Hematopoietic multipotent progenitor cell treated with erythropoietin and hydrocortisone succinate and interleukin-3 and kit ligand, for 17 days (in vitro differentiated cells): ENCODE measurements around the gene ENOX1.

Experiments used
- DNase-seq: peaks from one replicate; pipeline ENCODE4 v3.0.0-alpha.2; 2015; ENCODE audit warnings: low spot score

Gene ENOX1

DNA sequence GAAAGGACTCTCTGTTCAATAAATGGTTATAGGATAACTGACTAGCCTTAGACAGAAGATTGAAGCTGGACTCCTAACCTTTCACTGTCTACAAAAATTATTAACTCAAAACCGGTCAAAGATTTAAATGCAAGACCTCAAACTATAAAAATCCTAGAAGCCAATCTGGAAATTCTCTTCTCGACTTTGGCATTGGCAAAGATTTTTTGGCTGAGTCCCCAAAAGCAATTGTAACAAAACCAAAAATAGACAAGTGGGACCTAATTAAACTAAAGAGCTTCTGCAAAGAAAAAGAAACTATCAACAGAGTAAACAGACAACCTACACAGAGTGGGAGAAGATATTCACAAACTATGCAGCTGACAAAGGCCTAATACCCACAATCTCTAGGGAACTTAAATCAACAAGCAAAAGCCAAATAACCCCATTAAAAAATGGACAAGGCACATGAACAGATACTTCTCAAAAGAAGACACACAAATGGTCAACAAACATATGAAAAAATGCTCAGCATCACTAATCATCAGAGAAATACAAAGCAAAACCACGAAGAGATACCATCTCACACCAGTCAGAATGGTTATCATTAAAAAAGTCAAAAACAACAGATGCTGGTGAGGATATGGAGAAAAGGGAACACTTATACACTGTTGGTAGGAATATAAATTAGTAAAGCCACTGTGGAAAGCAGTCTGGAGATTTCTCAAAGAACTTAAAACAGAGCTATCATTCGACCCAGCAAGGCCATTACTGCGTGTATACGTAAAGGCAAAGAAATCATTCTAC, 497.1 kb downstream of the ENOX1 start:
- no peak for DNase-seq

DNA sequence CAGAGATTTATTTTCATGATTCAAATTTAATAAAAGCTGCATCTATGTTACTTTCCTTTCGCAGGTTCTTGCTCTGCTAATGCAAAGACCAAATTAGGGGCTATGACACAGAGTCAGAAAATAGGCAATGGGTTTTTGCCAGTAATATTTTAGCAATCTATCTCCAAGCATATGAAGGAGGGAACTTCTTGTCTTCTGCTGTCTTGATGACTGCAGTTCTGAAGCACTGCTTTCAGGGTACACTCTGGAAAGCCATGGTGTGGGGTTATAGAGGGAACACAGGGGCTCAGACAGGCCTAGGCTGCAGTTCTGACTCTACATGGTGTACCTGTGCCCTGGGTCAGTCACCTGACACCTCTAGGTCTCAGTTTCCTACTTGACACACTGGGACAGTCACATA, 500.0 kb downstream of the ENOX1 start:
- no peak for DNase-seq

DNA sequence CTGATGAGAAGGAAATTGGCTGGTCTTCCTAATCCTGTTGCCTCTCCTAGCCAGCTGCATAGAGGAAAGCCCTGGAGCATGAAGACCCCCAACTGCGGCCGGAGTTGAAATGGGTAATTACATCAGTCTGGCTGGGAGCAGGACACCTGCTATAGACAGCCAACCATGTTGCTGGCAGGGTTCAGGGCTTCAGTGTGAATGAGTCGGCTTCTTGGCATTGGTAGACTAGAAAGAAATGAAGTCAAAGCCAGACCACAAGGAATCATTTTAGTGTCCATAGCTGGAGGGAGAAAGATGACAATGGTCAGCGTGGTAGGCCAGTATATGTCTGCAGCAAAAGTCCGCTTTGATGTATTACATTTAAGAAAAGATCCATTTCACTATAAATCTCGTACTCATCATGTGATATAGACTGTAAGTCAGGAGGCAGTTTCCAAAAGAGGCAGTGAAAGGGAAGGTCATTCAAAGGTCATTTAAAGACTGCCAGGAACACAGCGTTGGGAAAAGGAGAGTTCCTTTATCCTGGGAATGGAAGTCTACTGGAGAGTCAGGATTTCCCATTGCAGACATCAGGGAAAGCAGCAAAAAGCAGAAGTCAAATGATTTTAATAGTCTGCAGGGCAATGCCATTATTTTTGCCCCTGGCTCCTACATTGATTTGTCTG, 500.7 kb downstream of the ENOX1 start:
- DNase-seq: no peak

DNA sequence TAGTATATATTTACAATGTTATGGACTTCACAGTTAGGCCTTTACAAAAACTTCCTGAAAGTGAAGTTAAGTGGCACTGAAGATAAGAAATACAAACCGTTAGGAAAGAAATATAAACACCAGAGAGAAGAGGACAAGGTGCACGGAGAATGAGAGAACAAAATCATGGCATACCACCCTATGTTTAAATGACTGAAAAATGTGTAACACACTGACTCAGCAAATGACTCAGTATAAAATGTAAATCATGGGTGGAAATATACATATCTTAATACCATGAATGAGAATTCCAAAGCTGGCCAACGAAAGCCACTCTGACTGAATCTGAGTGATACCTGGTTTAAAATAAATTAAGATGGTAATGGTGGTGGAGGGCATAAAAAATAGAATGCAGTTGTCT, 502.6 kb downstream of the ENOX1 start:
- no peak for DNase-seq

DNA sequence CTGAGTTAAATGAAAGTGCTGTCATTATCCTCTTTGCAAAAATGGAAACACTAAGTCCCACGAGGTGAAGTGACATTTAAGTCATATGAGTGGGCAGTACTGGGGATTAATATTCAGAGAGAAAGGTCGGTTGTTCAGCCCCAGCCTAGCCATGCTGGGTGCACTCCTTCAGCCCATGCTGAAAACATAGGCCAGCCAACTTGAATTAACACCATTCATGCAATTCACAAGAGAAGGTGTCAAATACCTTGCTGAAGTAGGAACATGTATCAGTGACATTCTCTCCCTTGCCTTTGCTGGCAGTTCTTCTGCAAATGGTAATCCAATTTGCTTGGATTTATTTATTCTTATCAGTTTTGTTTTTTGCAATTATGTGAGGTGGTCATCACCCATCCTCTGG, 507.1 kb downstream of the ENOX1 start:
- no peak for DNase-seq

DNA sequence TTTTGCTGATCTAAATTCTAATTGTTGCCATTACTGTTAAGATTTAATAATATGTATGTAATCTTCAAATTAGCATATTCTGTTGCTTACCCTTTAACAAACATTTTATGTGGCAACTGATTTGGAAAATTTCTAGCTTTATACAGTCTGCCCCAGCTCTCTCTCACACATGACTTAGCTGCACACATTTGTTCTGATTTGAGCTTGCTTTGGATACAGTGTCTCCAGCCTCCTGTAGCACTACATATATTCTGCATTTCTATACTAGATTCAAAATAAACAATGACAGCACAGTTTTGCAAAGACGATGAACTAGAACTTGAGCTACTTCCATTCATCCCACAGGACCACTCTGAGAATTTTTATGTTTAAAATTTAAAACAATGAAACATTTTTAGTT, 508.6 kb downstream of the ENOX1 start:
- no peak for DNase-seq

DNA sequence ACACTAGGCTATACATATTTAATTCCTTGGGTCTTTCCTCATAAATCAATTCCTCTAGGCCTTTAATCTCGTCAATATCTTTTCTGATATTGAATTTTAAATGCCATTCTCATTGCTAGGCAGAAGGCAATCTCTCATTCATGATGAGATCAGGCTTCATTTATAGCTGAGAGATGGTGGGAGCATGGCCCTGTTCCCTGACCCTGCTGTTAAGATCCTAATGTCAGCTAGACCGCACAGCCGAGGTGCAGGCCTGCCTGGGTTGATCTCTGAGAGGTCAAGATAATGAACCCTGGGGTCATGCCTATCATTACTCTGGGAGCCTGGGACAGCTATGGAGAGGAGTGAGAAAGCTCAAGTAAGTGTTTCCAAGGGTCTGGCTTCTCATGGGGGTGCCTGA, 509.6 kb downstream of the ENOX1 start:
- DNase-seq: no peak

DNA sequence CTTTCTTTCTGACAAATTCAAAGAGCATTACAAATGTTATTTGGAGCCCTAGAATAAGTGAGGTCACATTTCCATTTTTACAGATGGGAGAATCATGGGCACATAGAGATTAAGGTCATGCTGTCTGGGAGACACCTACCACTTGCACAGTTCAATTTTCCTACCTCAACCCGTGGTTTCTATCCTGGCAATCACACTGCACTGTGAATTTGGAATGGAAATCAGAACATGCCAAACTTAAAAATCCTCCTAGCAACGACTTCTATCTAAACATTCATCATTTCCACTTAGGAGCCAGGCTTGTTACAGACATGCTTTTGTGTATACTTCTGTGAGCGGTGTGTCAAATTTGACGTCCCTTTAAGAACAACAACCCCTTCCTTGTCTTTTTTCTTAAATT, 511.9 kb downstream of the ENOX1 start:
- no peak for DNase-seq

DNA sequence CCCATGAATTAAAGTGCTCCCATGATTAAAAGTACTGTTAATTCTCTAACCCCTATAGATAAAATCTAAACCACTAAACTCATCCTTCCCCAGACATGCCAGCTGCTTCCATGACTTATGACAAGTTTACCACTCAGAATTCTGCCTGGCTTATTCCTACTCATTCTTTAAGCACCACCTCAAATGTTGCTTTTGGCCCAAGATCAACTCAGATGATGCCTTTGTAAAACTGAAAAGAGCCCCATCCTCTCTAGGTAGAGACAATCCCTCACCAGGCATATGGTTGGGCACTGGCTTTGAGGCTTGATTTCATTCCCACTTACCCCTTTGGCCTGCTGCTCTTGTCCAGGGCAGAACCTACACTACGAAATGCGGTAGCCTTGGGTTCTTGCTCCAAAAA, 513.4 kb downstream of the ENOX1 start:
- no peak for DNase-seq

DNA sequence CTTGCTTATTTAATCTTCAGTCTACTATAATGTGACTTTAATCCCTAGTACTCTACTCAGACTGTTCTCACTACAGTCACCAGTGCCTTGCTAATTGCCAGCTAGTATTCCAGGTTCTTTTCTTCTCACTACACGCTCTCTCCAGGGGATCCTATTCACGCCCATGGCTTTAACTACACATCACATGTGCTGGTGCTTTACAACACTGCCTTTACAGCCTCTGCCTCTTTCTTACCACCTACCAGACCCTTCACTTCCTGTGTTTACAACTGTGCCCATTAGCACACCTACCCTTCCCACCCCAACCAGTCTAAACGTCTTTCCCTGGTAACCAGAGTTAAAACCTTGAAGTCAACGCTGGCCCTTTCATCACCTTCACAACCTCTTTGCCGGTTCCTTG, 513.9 kb downstream of the ENOX1 start:
- DNase-seq: no peak

DNA sequence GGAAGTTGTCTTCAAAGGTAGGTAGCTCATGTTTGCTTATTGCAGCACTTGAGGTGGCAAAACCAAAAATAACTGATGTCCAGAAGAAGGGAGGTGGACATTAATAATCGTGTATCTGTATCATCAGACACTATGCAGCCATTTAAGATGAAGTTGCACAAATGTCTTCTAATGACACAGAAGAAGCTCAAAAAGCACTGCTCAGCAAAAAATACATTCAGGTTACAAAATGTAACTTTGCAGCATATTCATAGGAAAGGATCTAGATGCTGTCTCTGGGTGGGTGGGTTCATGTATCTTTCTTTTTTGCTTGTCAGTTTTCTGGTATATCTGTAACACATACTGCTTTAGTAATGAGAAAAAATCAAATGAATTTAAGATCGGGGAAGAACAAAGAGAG, 515.6 kb downstream of the ENOX1 start:
- DNase-seq: no peak

DNA sequence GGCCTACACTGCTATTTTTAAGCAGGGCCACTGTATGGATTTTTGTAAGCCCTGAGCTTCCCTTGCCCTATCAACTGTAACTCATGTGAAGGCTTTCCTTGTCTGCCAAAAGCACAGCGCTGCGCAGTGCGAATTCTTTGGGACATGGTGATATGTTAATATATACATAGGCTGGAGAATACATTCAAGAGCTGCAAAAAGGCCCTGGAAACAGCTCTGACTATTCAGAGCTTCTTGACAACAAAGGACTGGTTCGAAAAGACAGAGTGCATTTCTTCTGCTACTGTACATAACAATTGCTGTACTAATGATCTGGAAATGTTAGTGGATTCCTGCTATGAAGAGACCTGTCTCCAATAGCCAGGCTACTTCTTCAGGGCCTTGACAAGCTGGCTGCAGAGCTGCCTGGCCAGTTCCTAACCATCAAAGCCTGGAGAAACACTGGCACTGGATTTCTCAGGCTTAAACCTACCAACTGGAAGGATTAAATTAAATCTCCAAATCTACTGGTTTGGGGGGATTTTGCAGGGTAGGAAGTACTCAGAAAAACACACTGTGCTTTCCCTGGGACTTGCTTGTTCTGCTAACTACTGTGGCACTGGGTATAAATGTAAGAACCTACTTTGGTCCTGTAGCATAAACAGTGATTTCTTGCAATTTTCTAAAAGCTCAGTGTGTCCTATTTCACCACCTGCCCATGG, 516.5 kb downstream of the ENOX1 start:
- DNase-seq: no peak

DNA sequence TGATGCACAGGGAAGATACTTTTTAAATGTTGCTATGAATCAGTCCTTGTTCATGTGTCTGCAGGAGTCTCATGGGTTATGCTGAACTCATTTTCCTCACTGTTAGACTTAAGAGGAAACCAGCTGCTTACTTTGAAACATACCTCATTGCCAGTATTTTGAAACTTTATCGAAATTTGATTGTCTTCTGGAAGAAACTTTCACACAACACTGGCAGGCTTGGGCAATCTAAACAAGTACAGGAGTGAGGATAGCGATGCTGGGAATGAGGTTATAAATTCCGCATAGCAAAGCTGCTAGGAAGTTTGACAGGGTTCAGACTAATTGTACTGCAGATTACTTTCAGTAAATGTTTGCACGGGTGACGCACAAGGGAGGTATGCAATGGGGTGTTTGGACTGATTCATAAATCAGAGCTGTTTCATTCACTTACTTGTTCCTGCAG, 517.7 kb downstream of the ENOX1 start:
- no peak for DNase-seq

DNA sequence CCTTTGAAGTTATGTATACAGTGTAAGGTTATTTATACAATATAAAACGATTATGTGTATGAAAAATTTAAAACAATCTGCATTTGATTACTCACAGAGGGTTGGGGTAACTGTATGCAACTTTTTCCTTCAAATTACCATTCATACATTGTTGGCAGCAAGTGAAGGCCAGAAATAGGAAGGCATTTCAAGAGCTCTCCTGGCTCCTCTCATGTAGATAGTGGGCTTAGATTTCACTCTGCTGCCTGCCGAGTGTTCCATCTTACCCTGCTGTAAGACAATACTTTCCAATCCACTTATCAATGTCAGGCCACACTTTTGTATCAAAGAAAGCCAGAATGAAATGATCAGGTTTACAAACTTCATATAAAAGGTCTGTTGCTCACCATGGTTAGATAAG, 518.1 kb downstream of the ENOX1 start:
- DNase-seq: no peak

DNA sequence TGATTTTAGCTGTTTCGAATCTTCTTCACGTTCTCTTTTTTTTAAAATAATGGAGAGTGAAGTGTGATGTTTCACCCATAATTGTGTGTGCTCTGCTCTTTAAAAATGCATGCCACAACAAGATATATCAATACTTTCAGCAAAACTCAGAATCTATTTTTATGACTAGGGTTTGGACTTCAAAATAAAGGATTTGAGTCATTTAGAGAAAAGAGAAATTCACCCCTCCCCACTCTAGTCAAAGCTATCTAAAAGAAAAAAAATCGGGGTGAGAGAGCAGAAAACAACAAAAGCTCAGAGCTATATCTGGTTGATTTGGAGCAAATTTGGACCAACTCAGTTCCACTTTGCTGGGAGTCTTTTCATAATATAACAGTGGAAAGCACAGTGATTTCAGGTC, 518.9 kb downstream of the ENOX1 start:
- no peak for DNase-seq

DNA sequence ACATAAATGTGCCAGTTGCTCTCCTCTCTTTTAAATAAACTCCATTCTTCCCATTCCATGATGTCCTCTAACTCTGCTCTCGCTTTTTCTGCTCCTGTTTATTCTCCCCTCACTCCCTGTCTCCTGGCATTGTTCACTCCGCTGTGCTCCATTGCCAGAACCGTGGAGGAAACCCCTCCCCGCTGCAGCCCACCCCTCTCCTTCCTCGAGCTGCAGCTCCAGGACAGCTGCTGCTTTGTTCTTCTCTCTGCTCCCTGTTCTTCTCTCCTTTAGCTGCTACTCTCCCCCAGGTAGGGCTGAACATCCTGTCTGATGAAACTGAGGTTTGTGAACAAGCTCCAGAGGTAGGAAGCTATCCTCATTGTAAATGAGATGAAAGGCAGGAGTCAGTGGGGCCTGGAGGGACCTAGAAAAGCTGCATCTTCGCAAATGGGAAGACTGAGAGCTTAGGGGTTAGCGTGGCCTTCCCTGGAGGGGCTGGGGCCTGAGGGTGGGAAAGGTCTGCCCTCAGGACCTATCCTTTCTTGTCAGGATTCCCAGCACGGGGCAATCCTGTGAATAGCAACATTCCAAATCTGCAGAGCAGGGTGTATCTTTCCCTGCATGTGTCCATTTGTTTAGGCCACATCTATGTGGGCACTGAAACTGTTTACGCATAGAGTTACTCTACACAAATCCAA, 519.7 kb downstream of the ENOX1 start:
- no peak for DNase-seq

DNA sequence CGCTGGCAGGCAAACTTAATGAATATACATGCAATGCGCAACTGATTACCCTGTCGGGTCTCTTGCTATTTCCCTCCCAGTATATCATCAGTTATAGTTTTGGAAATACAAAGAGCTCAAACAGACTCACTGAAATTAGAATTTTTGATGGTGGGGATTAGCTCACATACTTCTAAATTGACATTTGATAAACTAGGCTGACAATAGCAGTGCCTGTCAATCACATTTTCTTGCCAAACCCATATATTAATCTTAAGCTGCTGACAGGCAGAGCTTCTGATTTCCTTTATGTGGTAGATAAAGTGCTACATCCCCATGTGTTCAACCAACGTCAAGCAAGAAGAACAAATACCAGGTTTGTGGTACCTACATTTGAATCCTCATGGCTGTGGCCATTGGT, 521.7 kb downstream of the ENOX1 start:
- no peak for DNase-seq

DNA sequence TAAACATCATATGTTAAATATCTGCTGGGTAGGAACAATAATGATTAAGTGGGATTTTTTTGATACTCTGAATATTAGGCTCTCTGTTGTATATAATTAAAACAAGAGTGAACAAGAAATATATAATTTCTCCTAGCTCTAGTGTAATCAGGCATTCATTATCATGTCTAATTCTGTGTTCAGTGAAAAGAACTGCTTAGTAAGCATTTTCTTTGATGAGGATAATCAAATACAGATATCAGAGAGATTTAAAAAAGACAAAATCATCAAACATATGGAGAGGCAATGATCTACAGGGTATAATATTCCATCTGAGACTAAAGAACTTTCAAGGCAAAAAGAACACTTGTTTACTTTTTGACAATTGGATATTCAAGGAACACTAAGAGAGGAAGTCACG, 522.3 kb downstream of the ENOX1 start:
- no peak for DNase-seq

DNA sequence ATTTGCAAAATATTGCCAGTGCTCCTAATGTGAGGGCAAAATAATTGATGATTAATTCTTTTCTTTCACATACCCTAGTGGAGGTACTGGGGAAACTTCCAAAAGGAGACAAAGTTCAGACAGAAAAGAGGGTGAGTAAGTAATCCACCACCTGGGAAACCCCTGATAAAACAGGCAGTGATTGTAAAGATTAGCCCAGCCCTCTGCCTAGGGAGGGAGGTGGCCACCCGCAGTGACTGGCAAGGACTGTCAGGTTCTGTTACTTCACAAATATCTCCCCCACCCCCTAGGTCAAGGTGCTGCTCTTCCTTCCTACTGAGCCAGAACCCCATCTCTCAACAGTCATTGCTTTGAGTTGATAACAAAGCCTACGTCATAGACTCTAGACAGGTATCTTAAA, 523.7 kb downstream of the ENOX1 start:
- DNase-seq: no peak

DNA sequence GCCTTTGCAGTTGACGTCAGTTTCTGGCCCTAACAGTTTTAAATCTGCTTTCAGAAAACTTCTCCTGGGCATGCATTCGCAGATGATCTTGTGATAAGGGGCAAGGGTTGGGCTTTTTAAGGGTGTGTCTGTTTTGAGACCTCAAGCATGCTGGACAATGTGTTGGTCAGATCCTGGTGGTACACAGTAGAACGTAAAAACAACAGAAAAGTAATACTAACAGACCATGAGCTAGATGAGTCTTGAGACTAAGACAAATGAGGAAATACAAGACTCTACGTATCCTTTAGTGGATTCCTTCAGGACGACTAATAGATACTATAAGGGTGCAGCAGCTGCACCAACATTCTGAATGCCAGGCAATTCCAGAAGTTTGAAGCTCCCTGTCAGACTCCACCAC, 525.8 kb downstream of the ENOX1 start:
- no peak for DNase-seq

DNA sequence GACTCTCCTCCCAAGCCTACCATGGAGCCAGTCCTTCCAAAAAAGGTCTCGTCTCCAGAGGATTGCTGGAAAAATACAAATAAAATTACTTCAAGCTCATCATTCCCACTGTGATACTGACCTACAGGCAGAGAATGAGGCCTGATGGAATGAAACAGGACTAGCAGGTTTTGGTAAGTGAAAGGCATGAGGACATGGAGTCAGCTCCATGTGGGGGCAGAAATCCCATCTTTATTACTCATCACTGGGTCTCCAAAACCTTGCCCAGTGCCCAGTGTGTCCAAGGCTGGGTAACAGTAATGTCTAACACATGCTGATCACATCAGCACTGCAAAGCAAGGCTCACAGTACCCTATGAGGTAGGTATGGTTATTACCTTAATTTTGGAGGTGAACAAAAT, 528.0 kb downstream of the ENOX1 start:
- DNase-seq: no peak

DNA sequence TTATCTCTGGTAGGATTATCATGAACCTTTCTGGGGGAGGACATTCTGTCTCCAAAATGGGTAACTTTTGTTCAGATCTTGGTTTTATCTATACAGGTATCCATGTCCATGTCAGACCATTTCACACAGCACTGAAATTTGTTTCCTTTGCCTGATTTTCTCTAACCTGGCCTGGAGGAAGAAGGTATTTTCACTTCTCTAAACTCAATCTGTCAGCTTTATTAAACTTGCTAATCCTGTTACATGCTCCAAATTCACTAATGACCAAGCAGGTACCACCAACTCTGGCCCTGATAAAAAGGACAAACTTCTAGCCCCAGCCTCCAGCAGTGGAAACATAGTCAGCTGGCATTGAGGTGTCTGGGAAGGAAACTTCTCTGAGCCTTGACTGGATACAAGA, 529.0 kb downstream of the ENOX1 start:
- no peak for DNase-seq

DNA sequence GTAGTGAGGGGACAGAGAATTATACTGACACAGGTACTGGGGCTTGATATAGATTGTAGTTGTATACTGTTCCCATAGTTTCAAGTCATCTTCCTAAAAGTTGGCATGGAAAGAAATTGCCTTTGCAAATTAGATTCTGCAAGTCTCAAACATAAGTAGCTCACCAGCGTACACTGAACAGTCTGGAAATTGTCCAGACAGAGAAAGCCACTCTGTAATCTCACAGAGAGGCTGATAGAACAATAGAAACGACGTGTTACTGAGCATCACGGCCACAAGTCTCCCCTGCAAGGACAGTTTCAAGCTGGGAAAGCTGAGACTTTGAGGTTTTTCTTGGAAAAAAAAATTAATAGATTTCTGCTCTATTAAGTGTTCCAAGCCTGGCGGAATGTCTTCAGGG, 534.8 kb downstream of the ENOX1 start:
- no peak for DNase-seq
